ENCODE measurements around the gene ZNF140. TPM values are rescaled to one million over a fixed set of nuclear protein-coding genes. Genes with fewer than 3 reads are reported as not detected.
A peak's percentile ranks its signal among the peaks of the same experiment; 100 is the strongest.

Gene ZNF140
- total RNA-seq, 1 experiment from 2014 or later: 21.7 TPM

DNA sequence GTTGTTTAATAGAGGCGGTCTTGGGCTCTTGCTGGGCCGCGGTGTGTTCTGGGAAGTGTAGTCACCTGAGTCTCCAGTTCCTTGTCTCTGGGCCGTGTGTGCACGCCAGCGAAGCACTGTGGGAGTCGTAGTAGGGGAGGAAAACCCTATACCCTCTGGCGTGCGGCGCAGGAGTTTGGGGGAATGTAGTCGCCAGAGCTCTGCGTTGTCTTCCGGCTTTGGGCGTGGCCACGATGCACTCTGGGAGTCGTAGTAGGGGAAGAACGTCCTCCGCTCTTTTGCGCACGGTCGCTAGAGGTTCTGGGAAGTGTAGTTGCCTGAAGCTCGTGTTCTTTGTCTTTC, 726 bp upstream of the ZNF140 start:
- H3K56ac ChIP-seq (ENCODE audit: insufficient read length, low read depth, low read length): no peak overlapping the region
- no peak overlapping the region for H4K91ac ChIP-seq (ENCODE audit: insufficient read length, low read depth, low read length)
- H4K8ac ChIP-seq (replicated peaks; ENCODE audit: insufficient read length, low read depth, low read length): no peak overlapping the region
- H2BK12ac ChIP-seq (ENCODE audit: insufficient read length, low read depth, low read length): no peak overlapping the region
- no peaks in the 10 kb centered on the region for H3K27me3 ChIP-seq (ENCODE audit: insufficient read depth, low read length)
- H3K79me2 ChIP-seq (ENCODE audit: insufficient read depth, low read length): no peaks in the 10 kb centered on the region; the same call in 1 of the 2 replicates
- H2BK120ac ChIP-seq (ENCODE audit: low read depth, low read length, poor library complexity, severe bottlenecking): no peak overlapping the region
- H3K18ac ChIP-seq (ENCODE audit: insufficient read length, low read depth, low read length): peak overlapping the region; percentile 75
- H3K36me3 Mint-ChIP-seq (ENCODE audit: insufficient read depth in 1 of 3, low read depth in 3 of 3): peaks cover 42 to 45% (median 44%) of the 10 kb centered on the region in 3 experiments
- no peak overlapping the region for H3K4ac ChIP-seq (ENCODE audit: low read depth, low read length)
- peak overlapping the region; percentile 44 for H3K9ac ChIP-seq (ENCODE audit: extremely low read depth, insufficient read length, low read length)
- no peaks in the 10 kb centered on the region for H3K79me1 ChIP-seq (ENCODE audit: insufficient read depth, low read depth, low read length, poor library complexity, severe bottlenecking)
- no peak overlapping the region for H2BK5ac ChIP-seq (ENCODE audit: insufficient read length, low read length)
- no peak overlapping the region for H3T11ph ChIP-seq (ENCODE audit: low read length)
- no peak overlapping the region for H2AK5ac ChIP-seq (ENCODE audit: insufficient read length, low read length)
- H3K23ac ChIP-seq (ENCODE audit: insufficient read length, low read depth, low read length): no peak overlapping the region
- peaks cover 31% of the 10 kb centered on the region for H3K9me3 ChIP-seq (ENCODE audit: control insufficient read depth, low read depth, low read length)
- no peaks in the 10 kb centered on the region for H3K27me3 Mint-ChIP-seq (ENCODE audit: low read depth)
- no peak overlapping the region for H3K4me3 Mint-ChIP-seq
- peak overlapping the region; percentile 55 for H3K4me2 ChIP-seq (ENCODE audit: insufficient read depth, insufficient read length, low read length)
- no peaks in the 10 kb centered on the region for H3K4me1 ChIP-seq (ENCODE audit: insufficient read depth, low read length)
- H2BK15ac ChIP-seq (ENCODE audit: low read depth, low read length): no peak overlapping the region
- H4K5ac ChIP-seq (ENCODE audit: insufficient read length, low read depth, low read length): peak overlapping the region; percentile 64
- H3K9me3 Mint-ChIP-seq: peaks cover 39 to 67% of the 10 kb centered on the region in 2 experiments
- no peak overlapping the region for H2BK20ac ChIP-seq (ENCODE audit: low read depth, low read length, poor library complexity, severe bottlenecking)
- peaks cover 4 to 6% of the 10 kb centered on the region in 2 experiments; a peak in 3 of 4 replicates for H3K4me1 Mint-ChIP-seq
- peak overlapping the region; percentile 86; the same call in 1 of the 2 replicates for H3K14ac ChIP-seq (ENCODE audit: insufficient read depth, low read length)
- peaks cover 3% of the 10 kb centered on the region for H3K23me2 ChIP-seq (ENCODE audit: insufficient read length, low read depth, low read length, poor library complexity, severe bottlenecking)
- no peak for TF ChIP-seq CTCF (conservative IDR thresholded peaks at IDR 0.05)
- no peak overlapping the region for H3K27ac Mint-ChIP-seq
- peak; percentile 100 for DNase-seq
- H3K27ac ChIP-seq (ENCODE audit: insufficient read length, low read depth, low read length): peak overlapping the region; percentile 34
- no peak overlapping the region for H2AFZ ChIP-seq (ENCODE audit: low read length)
- H4K20me1 ChIP-seq (ENCODE audit: control insufficient read depth, insufficient read depth, insufficient read length): no peaks in the 10 kb centered on the region
- no CpG with 5 or more reads among the region's 22 CpGs for WGBS (ENCODE audit: extremely low coverage, insufficient read length, low lambda C conversion rate)

Measured in H9 (cell line).